ENCODE data around the gene PHACTR1. TPM values are rescaled to one million over a fixed set of nuclear protein-coding genes. Genes with fewer than 3 reads are reported as not detected.
"Not testable (repeated sequence)": the region's sequence is repeated elsewhere in the genome, so short reads cannot be mapped to it uniquely, and the experiment has no call there.

Gene PHACTR1
- total RNA-seq, result 2.4 and 7.9 TPM in 2 replicates
- polyA plus RNA-seq (2012), result 2.4 TPM

DNA sequence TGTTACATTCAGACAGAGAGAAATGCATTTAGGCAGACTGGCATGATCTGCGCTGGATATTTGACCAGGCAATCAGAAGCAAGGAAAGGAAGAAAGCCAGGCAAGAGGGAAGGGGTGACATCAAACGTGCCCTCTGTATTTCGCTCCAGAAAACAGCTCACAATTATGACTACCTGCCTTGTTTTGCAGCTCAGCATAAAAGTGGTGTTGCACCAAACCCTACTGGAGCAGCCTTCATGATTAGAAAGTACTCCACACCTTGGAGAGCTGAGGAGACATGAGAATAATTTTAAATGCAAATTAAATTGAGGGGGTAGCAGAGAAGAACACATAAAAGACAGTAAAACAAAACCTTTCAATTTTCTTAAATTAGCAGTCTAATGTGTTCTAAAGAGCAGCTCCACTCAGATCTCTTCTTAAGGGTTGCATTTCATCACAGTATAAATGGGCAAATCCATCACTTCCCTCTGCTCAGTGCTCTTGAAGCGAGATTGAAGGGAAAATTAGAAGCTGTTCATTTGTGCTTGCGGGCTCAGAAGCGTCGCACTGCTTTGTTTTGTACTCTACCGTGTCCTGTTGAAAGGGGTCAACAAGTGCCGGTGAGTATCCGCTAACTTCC lies at the start of gene PHACTR1:
Gene PHACTR1, plus strand, starts transcription at position 470 of the 619 bp plus-strand sequence.
- DNase-seq (ENCODE audit: low read depth), result no peak

DNA sequence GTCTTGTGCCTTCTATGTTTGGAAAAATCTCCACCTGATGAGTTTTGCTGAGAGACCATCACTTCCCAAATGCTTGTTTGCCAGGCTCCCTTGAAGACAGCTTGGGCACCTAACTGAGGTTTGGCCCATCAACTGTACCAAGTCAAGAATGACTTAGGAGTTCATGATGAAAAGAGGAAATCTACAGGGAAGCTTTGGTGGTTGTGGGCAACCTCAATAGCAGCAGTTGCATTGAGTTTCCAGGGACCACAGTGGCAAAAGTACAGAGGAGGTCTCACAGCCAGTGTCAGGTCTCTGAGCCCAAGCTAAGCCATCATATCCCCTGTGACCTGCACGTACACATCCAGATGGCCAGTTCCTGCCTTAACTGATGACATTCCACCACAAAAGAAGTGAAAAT lies 49.7 kb upstream of the PHACTR1 start:
- peak; percentile 2 for DNase-seq (ENCODE audit: low read depth)

DNA sequence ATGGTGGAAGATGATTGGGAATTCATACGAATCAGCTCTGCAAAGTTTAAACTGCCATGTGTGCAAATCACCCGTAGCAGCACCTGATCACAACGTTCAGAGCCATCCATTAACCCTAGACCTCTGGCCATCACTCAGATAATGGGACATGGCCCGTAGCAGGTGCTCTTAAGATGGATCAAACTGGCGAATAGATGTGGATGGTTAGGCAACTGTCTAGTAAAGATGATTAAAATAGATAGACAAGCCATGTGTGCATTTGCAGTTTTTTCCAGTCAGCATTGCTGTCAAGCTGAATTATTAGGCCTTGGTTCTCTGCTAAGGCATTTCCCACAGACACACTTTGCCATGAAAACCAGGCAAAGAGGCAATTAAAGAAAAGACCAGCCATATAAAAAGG lies 40.6 kb upstream of the PHACTR1 start:
- DNase-seq (ENCODE audit: low read depth), result no peak

DNA sequence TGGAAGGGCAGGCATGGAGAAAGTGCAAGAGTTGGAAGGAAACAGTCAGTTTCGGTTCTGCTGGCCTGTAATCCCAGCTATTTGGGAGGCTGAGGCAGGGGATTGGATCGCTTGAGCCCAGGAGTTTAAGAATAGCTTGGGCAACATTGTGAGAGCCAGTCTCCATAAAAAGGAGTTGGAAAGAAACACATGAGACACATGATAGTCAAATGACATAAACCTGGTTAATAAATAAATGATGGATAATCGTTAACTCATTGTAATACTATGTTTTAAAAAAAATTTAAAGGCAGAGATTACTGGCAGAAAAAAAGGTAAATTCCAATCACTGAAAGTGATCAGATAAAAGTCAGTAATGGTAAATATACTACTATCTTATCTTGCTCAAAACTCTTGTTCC lies 37.2 kb upstream of the PHACTR1 start:
- DNase-seq (ENCODE audit: low read depth), result no peak

DNA sequence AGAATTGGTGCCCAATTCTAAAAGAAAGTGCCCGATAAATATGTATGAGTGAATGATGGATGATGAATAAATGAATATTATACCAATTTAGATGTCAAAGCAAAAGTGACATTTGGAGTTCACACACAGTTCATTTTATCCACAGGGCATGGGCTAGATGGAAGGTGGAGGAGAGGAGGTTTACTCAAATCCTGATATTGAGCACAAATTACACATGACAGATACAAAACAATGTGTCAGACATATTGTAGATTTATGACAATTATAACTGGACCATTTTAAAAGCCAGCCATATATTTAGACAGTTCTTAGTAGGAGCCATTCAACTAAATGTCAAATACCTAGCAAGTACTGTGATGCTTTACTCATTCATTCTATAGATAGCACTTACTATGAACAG lies 23.4 kb upstream of the PHACTR1 start:
- no peak for DNase-seq (ENCODE audit: low read depth)

DNA sequence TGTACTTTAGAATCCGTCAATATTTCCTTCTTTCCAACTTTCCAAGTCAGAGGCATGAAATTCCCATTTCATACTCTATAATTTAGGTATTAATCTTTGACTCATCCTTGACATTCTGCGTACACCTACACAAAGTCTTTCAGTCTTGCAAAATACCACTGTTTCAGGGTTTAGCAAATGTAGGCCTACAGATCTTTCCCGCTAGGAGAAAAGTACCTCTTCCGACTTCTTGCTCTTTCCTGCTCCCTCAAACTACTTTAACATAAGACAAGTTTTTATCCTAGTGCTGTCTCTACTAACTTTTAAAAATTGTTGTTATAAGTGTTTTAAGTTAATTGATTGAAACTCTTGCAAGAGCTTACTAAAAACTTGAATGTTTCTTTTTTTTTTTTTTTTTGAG lies 18.3 kb upstream of the PHACTR1 start:
- no peak for DNase-seq (ENCODE audit: low read depth)

DNA sequence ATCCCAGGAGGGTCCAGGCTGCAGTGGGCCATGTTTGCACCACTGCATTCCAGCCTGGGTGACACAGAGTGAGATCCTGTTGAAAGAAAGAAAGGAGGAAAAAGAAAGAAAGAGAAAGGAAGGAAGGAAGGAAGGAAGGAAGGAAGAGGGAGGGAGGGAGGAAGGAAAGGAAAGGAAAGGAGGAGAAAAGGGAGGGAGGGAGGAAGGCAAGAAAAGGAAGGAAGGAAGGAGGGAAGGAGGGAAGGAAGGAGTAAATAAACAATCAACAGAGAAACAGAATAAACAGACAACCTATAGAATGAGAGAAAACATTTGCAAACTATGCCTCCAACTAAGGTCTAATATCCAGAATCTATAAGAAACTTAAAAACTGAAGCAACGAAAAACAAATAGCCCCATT lies 11.6 kb upstream of the PHACTR1 start:
- DNase-seq (ENCODE audit: low read depth), result no peak

DNA sequence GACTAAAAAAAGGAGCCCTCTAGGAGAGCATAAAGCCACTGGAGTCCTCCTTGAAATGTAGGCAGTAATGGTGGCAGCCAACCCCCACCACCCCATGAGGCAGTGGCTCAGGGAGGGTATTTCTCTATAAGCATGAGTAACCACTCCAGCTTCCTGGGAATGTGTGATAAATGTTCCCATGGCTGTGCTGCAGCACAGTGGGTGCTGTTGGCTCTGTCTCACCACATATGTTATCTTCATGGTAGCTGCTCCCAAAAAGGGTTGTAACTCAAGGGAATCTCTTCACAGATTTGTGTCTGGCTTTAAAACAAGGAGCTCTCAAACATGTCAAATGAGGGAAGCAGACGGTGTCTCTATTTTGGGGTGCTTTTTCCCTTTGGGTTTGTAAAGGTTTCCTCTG lies 7.5 kb upstream of the PHACTR1 start:
- DNase-seq (ENCODE audit: low read depth), result peak; percentile 25

DNA sequence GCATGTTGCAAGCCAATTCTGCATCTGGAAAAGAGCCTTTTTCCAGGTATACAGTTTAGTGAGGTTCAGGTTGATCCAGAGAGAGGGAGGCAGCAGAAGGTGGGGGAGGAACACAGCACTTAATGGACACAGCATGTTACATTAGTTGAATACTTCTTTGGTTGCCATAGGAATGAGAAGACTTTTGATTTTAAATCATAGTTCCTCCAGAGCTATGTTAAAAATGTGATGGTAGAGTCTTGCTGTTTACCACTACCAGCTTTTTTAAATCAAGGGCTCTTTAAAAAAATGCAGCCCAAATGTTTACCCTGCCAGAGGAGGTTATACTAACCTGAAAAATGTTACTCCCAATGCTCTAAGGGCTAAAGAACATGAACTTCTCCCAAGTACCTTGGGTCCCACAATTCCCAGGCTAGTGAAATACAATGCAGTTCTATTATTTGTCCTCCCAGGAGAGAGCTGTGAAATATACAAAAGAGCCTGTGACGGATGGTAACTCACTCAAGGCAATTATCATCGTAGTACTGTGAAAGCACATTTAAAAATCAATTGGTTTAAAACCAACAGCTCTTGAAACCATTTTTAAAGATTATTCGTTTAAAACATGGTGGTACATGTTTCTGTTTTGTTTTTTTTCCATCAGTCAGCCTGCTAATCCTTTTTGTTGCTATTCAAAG lies 6.9 kb upstream of the PHACTR1 start:
- no peak for DNase-seq (ENCODE audit: low read depth)

DNA sequence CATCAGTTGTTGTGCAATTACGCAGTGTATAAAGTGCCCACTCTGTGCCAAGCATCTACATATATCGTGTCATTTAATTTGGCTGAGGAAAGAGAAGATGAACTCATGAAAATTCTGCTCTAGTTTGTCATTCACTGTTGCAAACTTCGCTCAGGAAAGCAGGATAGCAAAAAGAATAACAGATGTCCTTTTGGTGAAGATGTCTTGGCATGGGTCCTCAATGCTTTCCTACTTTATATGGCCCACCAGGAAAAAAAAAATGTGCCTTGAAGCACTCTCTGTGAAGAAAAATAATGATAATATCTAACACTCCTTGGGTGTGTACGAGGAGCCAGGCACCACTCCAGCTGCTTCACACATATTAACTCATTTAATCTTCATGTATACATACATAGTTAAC lies 5.6 kb upstream of the PHACTR1 start:
- no peak for DNase-seq (ENCODE audit: low read depth)

DNA sequence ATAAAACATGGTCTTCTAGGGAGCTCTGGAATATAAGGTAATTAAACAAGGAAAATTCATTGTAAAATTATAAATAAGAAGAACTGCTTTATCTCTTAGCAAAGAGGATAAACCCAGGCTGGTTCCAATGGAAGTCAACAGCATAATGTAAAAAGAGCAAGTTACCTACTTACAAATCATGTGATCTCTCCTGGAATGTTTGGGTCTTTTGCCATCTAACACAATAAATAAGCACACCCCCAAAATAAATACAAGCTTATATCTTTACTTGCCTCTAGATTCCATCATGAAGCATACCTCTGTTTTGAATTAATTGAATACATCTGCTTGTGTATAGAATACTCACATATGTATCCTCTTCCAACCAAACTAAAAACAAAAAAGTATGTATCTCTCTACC lies 2.5 kb upstream of the PHACTR1 start:
- DNase-seq (ENCODE audit: low read depth), result no peak

DNA sequence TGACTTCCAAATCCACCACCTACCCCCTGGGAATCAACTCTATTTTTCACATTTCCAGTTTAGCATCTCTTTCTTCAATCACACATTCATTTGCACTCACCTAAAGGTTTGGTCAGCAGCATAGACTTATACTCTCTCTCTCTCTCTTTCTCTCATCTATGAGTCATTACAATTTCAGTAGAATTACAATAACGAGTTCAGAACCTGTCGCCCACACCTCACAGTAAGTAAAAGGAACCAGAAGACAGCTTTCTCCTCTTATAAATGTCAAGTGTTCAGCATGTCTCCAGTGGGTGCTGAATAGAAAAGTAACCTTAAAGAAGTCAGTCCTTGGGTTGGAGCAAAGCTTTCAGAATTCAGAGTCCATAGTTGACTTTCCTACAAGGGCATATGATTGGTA lies 1.1 kb upstream of the PHACTR1 start:
- DNase-seq (ENCODE audit: low read depth), result no peak

DNA sequence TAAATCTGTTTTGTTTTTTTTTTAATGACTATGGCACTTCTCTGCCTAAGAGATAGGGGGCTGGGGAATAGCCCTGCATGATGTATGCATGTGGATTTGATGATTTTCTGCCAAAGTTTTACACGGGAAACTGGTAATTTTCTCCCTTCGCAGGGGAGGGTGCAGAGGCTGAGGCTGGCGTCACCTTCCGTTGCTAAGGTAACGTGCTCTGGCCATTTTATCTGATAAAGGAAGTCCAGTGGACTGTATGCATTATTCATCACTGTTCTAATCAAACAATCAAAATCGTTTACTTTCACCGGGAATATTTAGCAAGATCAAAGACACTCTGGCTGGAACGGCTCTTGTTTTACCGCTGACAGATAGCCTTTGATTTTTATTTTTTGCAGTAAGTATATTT lies 789 bp downstream of the PHACTR1 start:
- no peak for DNase-seq (ENCODE audit: low read depth)

DNA sequence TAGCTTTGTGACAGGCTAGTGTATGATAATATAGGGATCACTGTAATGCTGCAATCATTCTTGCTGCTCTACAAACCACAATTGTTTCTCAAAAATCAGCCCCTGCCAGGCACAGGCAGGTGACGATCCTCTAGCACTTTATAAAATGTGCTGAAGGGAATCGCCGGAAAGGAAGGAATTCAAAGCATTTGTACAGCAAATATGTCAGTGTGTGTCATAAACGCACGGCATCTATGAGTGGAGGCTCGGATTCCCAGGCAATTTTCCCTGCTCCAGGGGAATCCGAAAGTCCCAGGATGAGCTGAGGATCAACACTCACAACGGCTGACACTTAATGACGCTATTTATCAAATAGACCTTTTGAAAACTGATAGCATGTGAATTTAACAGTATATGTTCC lies 1.4 kb downstream of the PHACTR1 start:
- DNase-seq (ENCODE audit: low read depth), result peak; percentile 13

DNA sequence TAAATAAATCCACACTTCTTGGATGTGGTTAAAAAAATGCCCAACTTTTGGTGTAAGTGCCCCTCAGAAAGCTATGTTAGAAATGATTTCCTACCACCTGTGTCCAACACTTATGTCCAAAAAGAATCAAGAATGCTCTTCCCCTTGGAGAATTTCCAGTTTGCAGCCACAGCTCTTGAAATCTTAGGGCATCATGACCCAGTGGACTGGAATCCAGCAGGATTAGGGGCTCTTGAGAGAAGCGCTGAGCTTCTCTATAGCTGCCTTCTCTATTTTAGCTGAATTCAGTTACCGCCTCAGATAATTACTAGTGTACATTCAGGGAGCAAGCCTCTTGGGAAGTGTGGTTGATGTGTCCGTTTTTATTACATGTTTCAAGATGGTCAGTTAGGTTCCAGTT lies 2.5 kb downstream of the PHACTR1 start:
- peak; percentile 24 for DNase-seq (ENCODE audit: low read depth)

DNA sequence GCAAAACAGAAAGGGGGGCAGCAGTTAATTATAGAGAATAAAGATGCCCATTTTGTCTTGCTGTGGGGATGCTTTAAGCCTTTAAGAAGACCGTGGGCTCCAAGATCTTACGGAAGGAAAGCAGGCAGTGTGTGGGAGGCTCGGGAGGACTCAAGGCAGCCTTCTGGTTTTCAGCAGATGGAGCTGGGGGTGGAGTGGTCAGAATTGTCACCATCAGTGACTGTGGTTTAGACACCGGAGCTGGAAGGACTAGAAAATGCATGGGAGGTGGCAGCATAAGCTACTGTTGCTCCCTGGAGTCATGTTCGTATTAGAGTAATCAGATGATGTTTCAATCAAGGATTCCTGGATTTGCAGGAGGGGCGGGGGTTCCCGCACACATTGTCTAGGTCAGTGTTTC lies 3.7 kb downstream of the PHACTR1 start:
- peak; percentile 18 for DNase-seq (ENCODE audit: low read depth)

DNA sequence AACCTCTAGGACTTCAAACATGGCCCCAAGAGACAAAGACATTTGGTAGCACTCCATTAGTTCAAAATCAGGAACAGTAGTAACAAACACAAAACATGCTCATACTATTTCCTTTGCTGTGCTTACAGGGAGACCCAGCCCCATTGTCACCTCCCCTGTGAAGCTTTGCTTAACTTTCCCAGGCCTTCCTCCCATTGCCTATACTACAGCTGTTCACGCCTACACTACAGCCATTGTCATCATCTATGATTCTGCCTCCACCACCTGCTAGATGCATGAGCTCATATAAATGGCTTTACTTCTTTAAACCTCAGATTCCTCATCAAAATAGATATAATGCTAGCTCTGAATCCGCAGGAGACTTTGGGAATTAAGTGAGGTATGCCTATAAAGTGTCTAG lies 8.7 kb downstream of the PHACTR1 start:
- no peak for DNase-seq (ENCODE audit: low read depth)

DNA sequence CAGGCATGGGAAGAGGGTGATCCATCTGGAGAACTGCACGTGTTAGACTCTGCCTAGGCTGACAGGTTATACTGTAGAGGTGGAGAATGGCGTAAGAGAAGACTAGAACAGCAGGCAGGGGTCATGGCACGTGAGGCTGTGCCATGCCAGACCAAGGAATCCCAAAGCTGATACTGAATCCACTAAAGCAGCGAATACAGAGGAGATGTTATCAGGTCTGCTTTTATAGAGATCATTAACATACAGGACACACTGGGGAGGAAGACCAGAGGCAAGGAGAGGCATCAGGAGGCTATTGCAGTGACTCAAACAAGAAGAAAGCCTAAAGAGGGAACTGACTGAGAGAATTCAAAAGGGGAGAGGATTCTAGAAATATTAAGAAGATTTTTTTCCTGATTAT lies 12.9 kb downstream of the PHACTR1 start:
- DNase-seq (ENCODE audit: low read depth), result no peak

DNA sequence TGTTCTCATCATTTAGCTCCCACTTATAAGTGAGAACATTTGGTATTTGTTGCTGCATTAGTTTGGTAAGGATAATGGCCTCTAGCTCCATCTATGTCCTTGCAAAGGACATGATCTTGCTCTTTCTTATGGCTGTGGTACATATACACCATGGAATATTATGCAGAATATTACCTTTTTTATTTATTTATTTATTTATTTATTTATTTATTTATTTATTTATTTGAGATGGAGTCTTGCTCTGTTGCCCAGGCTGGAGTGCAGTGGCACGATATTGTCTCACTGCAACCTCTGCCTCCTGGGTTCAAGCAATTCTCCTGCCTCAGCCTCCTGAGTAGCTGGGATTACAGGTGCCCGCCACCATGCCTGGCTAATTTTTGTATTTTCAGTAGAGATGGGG lies 14.2 kb downstream of the PHACTR1 start:
- not testable (repeated sequence) for DNase-seq (ENCODE audit: low read depth)

DNA sequence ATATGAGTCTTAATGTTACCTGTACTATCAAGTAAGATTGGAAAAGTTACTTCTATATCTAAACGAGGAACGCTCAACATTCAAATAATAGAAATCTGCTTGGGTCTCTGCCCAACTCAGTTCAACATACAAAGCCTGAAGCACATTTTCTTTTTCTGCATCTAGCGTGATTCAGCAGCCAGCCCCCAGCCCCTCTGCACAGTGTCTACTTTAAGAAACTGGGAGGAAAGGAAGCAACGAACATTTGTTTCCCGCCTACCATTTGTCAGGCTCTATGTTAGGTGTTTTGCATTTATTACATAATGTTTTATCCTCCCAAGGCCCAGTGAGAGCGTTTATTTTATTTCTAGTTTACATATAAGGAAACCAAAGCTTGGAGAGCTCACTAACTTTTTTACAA lies 17.3 kb downstream of the PHACTR1 start:
- no peak for DNase-seq (ENCODE audit: low read depth)

DNA sequence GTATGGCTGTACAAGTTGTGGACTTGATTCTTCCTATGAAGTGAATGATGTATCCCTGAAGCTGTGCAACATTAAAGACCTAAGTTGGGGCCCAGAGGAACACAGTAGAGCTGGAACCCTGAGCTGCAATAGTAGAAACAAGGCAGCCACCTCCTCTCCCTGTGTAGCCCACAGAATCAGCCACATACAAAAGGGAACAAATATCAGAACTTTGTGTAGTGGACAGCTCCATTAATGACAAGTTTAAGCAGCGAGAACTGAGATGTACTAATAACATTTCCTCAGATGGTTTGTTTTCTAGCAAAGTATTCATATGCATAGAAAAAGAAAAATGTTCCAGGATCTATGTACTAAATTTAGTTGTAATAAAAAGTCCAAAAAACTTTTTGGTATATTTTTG lies 19.2 kb downstream of the PHACTR1 start:
- DNase-seq (ENCODE audit: low read depth), result peak; percentile 50

DNA sequence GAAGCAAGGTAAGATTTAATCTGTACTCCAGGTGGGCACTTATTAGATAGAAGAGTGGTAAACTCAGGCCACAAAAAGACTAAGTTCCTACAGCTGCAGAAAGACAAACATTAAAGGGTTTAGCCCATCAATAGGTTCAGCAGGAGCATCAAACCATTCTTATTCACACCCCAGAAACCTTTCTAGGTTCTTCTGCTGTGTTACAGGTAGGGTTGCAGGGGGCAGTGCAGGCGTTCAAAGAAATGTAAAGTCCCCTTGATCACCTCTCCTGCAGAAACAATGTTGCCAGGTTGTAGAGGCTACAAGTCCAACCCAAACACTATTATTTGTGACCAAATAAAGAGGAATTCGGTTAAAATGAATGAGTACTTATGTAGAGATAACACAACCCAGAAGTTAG lies 31.8 kb downstream of the PHACTR1 start:
- DNase-seq (ENCODE audit: low read depth), result no peak

DNA sequence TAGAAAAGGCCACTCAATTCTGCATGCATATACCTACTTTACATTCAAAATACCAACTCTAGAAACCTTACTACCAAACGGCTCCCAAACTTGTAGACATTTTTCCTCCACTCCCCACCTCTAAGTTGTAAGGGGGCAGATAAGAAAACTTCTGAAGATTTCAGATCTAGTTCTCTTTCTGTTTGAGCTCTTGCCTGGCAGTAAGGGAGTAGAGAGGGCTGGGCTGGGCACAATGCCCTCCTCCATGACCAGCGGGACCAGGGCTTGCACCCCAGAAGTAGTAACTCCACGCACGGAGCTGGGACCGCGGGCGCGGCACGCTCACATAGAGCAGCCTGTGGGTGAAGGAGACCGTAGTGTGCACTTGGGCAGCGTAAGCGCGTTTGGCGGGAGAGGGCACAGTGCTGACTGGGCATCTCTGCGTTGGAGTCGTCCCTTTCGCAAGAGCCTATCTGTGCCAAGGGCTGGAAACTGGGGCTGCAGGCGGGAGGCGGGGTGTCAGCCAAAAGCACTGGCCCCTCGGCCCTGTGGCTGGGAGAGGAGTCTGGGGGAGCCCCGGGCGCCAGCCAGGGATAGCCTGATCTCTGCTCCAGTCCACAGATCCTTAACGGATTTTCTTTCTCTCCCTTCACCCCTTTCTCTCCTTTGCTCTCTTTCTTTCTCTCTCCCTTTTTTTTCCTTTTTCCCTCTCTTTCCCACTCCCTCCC lies 32.4 kb downstream of the PHACTR1 start:
- DNase-seq (ENCODE audit: low read depth), result peak; percentile 55
